ENCODE data around the gene TAF1C. TPM values are rescaled to one million over a fixed set of nuclear protein-coding genes. Genes with fewer than 3 reads are reported as not detected.

Gene TAF1C
- total RNA-seq, 2 donors from 2014 or later = 92.0 to 99.8 TPM

GRCh38 chr16:84226026-84226425 lies 39.2 kb upstream of the TAF1C start:
- no peaks in the 10 kb centered on the region for H3K36me3 ChIP-seq (ENCODE audit: control insufficient read depth, insufficient read depth, low read length)
- TF ChIP-seq, protein P1, sequence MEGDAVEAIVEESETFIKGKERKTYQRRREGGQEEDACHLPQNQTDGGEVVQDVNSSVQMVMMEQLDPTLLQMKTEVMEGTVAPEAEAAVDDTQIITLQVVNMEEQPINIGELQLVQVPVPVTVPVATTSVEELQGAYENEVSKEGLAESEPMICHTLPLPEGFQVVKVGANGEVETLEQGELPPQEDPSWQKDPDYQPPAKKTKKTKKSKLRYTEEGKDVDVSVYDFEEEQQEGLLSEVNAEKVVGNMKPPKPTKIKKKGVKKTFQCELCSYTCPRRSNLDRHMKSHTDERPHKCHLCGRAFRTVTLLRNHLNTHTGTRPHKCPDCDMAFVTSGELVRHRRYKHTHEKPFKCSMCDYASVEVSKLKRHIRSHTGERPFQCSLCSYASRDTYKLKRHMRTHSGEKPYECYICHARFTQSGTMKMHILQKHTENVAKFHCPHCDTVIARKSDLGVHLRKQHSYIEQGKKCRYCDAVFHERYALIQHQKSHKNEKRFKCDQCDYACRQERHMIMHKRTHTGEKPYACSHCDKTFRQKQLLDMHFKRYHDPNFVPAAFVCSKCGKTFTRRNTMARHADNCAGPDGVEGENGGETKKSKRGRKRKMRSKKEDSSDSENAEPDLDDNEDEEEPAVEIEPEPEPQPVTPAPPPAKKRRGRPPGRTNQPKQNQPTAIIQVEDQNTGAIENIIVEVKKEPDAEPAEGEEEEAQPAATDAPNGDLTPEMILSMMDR (conservative IDR thresholded peaks at IDR 0.05) = no peak
- no peak for DNase-seq
- no peak overlapping the region for H3K27ac ChIP-seq (ENCODE audit: low read depth, low read length)
- H3K4me3 ChIP-seq (ENCODE audit: low read length) = no peak overlapping the region
- no peaks in the 10 kb centered on the region for H3K36me3 Mint-ChIP-seq (ENCODE audit: low read depth)
- H3K27me3 Mint-ChIP-seq (ENCODE audit: insufficient read depth) = peaks cover 2% of the 10 kb centered on the region
- WGBS, 2 experiments (ENCODE audit: insufficient coverage in 1 of 2, insufficient read length in 1 of 2) = 87 to 93% methylated on average over 8 of the region's 8 CpGs
- no peaks in the 10 kb centered on the region for H3K27me3 ChIP-seq (ENCODE audit: control insufficient read depth, insufficient read depth, low read length, poor library complexity, severe bottlenecking)
- no peak overlapping the region for H3K27ac Mint-ChIP-seq
- no peaks in the 10 kb centered on the region for H3K4me1 ChIP-seq (ENCODE audit: control insufficient read depth, insufficient read depth, low read length)
- no peak overlapping the region for H3K4me3 Mint-ChIP-seq
- no peaks in the 10 kb centered on the region for H3K4me1 Mint-ChIP-seq
- no peaks in the 10 kb centered on the region for H3K9me3 Mint-ChIP-seq
- H3K9ac ChIP-seq (ENCODE audit: extremely low read depth, low read length, poor library complexity, severe bottlenecking) = no peak overlapping the region
- H3K9me3 ChIP-seq (ENCODE audit: control insufficient read depth, low read length) = no peaks in the 10 kb centered on the region

GRCh38 chr16:84225571-84225970 lies 38.7 kb upstream of the TAF1C start:
- Histone ChIP-seq H3K36me3 (ENCODE audit: control insufficient read depth, insufficient read depth, low read length) (no peaks in the 10 kb centered on the region), H3K4me1 (ENCODE audit: control insufficient read depth, insufficient read depth, low read length) (no peaks in the 10 kb centered on the region), H3K27me3 (ENCODE audit: control insufficient read depth, insufficient read depth, low read length, poor library complexity, severe bottlenecking) (no peaks in the 10 kb centered on the region), H3K9me3 (ENCODE audit: control insufficient read depth, low read length) (no peaks in the 10 kb centered on the region), H3K27ac (ENCODE audit: low read depth, low read length) (no peak overlapping the region), H3K9ac (ENCODE audit: extremely low read depth, low read length, poor library complexity, severe bottlenecking) (no peak overlapping the region), H3K4me3 (ENCODE audit: low read length) (no peak overlapping the region)
- WGBS, 2 experiments (ENCODE audit: insufficient coverage in 1 of 2, insufficient read length in 1 of 2) = 94 to 95% methylated on average over 7 of the region's 7 CpGs
- Mint-ChIP-seq H3K4me1 (no peaks in the 10 kb centered on the region), H3K9me3 (no peaks in the 10 kb centered on the region), H3K36me3 (ENCODE audit: low read depth) (no peaks in the 10 kb centered on the region), H3K27ac (no peak overlapping the region), H3K4me3 (no peak overlapping the region), H3K27me3 (ENCODE audit: insufficient read depth) (no peaks in the 10 kb centered on the region)
- DNase-seq = no peak
- TF ChIP-seq, protein P1 (conservative IDR thresholded peaks at IDR 0.05) = no peak

DNA sequence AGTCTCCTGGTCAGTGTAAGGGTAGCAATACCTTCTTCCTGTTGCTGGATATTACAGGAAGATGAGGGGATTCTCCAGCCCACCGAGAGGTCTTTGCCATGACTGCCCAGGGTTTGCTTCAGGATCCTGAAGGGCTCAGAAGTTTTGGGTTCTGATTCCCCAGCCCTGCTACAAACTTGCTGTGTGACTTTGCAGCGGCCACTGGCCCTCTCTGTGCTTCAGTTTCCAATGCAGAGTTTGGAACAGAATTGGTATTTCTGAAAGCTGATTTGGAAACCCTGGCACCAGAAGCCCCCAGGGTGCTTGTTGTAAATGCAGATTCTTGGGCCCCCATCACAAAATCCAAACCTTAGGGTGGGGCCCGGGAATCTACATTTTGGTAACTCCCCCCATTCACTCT lies 38.3 kb upstream of the TAF1C start:
- Histone ChIP-seq H3K4me1 (ENCODE audit: control insufficient read depth, insufficient read depth, low read length) (no peaks in the 10 kb centered on the region), H3K27ac (ENCODE audit: low read depth, low read length) (no peak overlapping the region), H3K9ac (ENCODE audit: extremely low read depth, low read length, poor library complexity, severe bottlenecking) (no peak overlapping the region), H3K36me3 (ENCODE audit: control insufficient read depth, insufficient read depth, low read length) (no peaks in the 10 kb centered on the region), H3K27me3 (ENCODE audit: control insufficient read depth, insufficient read depth, low read length, poor library complexity, severe bottlenecking) (no peaks in the 10 kb centered on the region), H3K9me3 (ENCODE audit: control insufficient read depth, low read length) (no peaks in the 10 kb centered on the region), H3K4me3 (ENCODE audit: low read length) (no peak overlapping the region)
- Mint-ChIP-seq H3K9me3 (no peaks in the 10 kb centered on the region), H3K27me3 (ENCODE audit: insufficient read depth) (no peaks in the 10 kb centered on the region), H3K4me1 (peaks cover under 1% of the 10 kb centered on the region), H3K27ac (no peak overlapping the region), H3K36me3 (ENCODE audit: low read depth) (no peaks in the 10 kb centered on the region), H3K4me3 (no peak overlapping the region)
- WGBS, 2 experiments (ENCODE audit: insufficient coverage in 1 of 2, insufficient read length in 1 of 2) = 82 to 95% methylated on average over 3 of the region's 3 CpGs
- TF ChIP-seq, protein P1 (conservative IDR thresholded peaks at IDR 0.05) = no peak
- DNase-seq = no peak
